ENCODE results near the gene TAS2R38. TPM values are rescaled to one million over a fixed set of nuclear protein-coding genes. Genes with fewer than 3 reads are reported as not detected.
"Not testable (repeated sequence)": the region's sequence is repeated elsewhere in the genome, so short reads cannot be mapped to it uniquely, and the experiment has no call there.

Gene TAS2R38
- total RNA-seq, 1 experiment from 2014 or later = not detected

GRCh38 chr7:141986923-141987322 is 13.3 kb upstream of the TAS2R38 start:
- Mint-ChIP-seq H3K4me1 (ENCODE audit: insufficient read depth, unreplicated experiment) (no peaks in the 10 kb centered on the region), H3K27ac (ENCODE audit: low read depth, unreplicated experiment) (no peak overlapping the region), H3K9me3 (ENCODE audit: unreplicated experiment) (no peaks in the 10 kb centered on the region), H3K4me3 (ENCODE audit: unreplicated experiment) (no peak overlapping the region), H3K27me3 (ENCODE audit: insufficient read depth, unreplicated experiment) (no peaks in the 10 kb centered on the region), H3K36me3 (ENCODE audit: insufficient read depth, unreplicated experiment) (no peaks in the 10 kb centered on the region)
- intact Hi-C loops (cut with micrococcal nuclease) = no loop called here
- ChIA-PET POLR2A (no interaction called here), CTCF (interaction anchor here (0.7 to 1.0 kb wide), 2 partner anchors 11 to 83 kb away, joined by 3 to 5 read pairs; no protein-coding TSS in a partner anchor)
- no peak for TF ChIP-seq CTCF (IDR thresholded peaks at IDR 0.05; ENCODE audit: unreplicated experiment)
- no peak for DNase-seq (ENCODE audit: unreplicated experiment)
- BruUV-seq (replicated peaks) = no TSS peak

- H3K27ac Mint-ChIP-seq (ENCODE audit: low read depth, unreplicated experiment); H3K4me3 Mint-ChIP-seq (ENCODE audit: unreplicated experiment); H3K36me3 Mint-ChIP-seq (ENCODE audit: insufficient read depth, unreplicated experiment); H3K27me3 Mint-ChIP-seq (ENCODE audit: insufficient read depth, unreplicated experiment); H3K9me3 Mint-ChIP-seq (ENCODE audit: unreplicated experiment); BruUV-seq (replicated peaks); POLR2A ChIA-PET; DNase-seq (ENCODE audit: unreplicated experiment); H3K4me1 Mint-ChIP-seq (ENCODE audit: insufficient read depth, unreplicated experiment); intact Hi-C loops (cut with micrococcal nuclease): not testable (repeated sequence)
- CTCF ChIA-PET = interaction anchor here (1.1 to 1.3 kb wide), 2 partner anchors 9 to 11 kb away, joined by 6 to 10 read pairs; no protein-coding TSS in a partner anchor
These were observed 12.4 kb upstream of the TAS2R38 start for GRCh38 chr7:141985926-141986325.

GRCh38 chr7:141979568-141979967 is 6.0 kb upstream of the TAS2R38 start:
- H3K4me3 Mint-ChIP-seq (ENCODE audit: unreplicated experiment) = no peak overlapping the region
- CTCF ChIA-PET = interaction anchor here (0.6 kb wide), 1 partner anchor 51 kb away, joined by 3 read pairs; no protein-coding TSS in a partner anchor
- no peaks in the 10 kb centered on the region for H3K4me1 Mint-ChIP-seq (ENCODE audit: insufficient read depth, unreplicated experiment)
- intact Hi-C loops (cut with micrococcal nuclease) = loop anchor here (5.0 kb wide), 3 partner anchors 227 to 378 kb away; no protein-coding TSS in a partner anchor
- no peak for TF ChIP-seq CTCF (IDR thresholded peaks at IDR 0.05; ENCODE audit: unreplicated experiment)
- no peaks in the 10 kb centered on the region for H3K27me3 Mint-ChIP-seq (ENCODE audit: insufficient read depth, unreplicated experiment)
- H3K36me3 Mint-ChIP-seq (ENCODE audit: insufficient read depth, unreplicated experiment) = no peaks in the 10 kb centered on the region
- no peak overlapping the region for H3K27ac Mint-ChIP-seq (ENCODE audit: low read depth, unreplicated experiment)
- no TSS peak for BruUV-seq (replicated peaks)
- H3K9me3 Mint-ChIP-seq (ENCODE audit: unreplicated experiment) = no peaks in the 10 kb centered on the region
- DNase-seq (ENCODE audit: unreplicated experiment) = no peak
- POLR2A ChIA-PET = interaction anchor here (0.7 kb wide), 1 partner anchor 497 kb away, joined by 3 read pairs; no protein-coding TSS in a partner anchor

- no peak for TF ChIP-seq CTCF (IDR thresholded peaks at IDR 0.05; ENCODE audit: unreplicated experiment)
- H3K27me3 Mint-ChIP-seq (ENCODE audit: insufficient read depth, unreplicated experiment) = no peaks in the 10 kb centered on the region
- H3K4me1 Mint-ChIP-seq (ENCODE audit: insufficient read depth, unreplicated experiment) = no peaks in the 10 kb centered on the region
- H3K27ac Mint-ChIP-seq (ENCODE audit: low read depth, unreplicated experiment) = no peak overlapping the region
- intact Hi-C loops (cut with micrococcal nuclease) = loop anchor here (5.0 kb wide), 3 partner anchors 226 to 379 kb away; no protein-coding TSS in a partner anchor
- no peaks in the 10 kb centered on the region for H3K9me3 Mint-ChIP-seq (ENCODE audit: unreplicated experiment)
- no peak for DNase-seq (ENCODE audit: unreplicated experiment)
- POLR2A ChIA-PET = no interaction called here
- H3K4me3 Mint-ChIP-seq (ENCODE audit: unreplicated experiment) = no peak overlapping the region
- CTCF ChIA-PET = interaction anchor here (0.6 to 5.8 kb wide), 8 partner anchors 12 to 324 kb away, joined by 3 to 108 read pairs (median 42); no protein-coding TSS in a partner anchor
- no peaks in the 10 kb centered on the region for H3K36me3 Mint-ChIP-seq (ENCODE audit: insufficient read depth, unreplicated experiment)
- no TSS peak for BruUV-seq (replicated peaks)
These were observed 4.8 kb upstream of the TAS2R38 start for GRCh38 chr7:141978351-141978750.

All from MCF 10A (cell line).